ENCODE data around the gene TAS1R2. TPM values are rescaled to one million over a fixed set of nuclear protein-coding genes. Genes with fewer than 3 reads are reported as not detected.

TAS1R2 gene
- total and polyA plus RNA-seq, 2 of the 13 experiments (the other 11 are each of a cell fraction or from before 2014, with no cell fraction given) = not detected

DNA sequence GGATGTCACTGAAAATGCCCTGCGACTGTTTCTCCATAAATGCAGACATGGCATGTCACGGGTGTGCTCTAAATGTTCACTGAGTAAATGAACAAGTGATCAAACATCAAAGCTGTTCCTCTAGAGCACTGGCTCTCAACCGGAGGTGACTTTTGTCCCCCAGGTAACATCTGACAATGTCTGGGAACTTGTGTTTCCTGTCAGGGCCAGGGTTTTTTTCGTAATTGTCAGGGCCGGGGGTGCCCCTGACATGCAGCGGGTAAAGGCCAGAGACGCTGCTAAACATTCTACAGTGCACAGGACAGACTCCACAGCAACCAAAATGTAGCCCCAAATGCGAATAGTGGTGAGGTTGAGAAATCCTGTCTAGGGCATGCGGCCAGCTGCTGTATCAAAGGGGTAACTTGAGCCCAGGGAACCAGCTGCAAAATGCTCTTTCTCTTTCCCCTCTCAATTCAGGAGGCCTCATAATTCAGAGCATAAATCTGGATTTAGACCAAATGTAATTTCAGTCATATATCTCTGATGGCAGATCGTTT lies 40.9 kb upstream of the TAS1R2 start (continued):
- peak; percentile 56; the same call in 1 of the 2 replicates for TF ChIP-seq TCF7L2 (IDR thresholded peaks at IDR 0.05; ENCODE audit: low read depth, low read length)
- no peak for TF ChIP-seq FOSL1 (CRISPR knock-in tag; IDR thresholded peaks at IDR 0.05; ENCODE audit: borderline replicate concordance)
- TF ChIP-seq, protein P1, sequence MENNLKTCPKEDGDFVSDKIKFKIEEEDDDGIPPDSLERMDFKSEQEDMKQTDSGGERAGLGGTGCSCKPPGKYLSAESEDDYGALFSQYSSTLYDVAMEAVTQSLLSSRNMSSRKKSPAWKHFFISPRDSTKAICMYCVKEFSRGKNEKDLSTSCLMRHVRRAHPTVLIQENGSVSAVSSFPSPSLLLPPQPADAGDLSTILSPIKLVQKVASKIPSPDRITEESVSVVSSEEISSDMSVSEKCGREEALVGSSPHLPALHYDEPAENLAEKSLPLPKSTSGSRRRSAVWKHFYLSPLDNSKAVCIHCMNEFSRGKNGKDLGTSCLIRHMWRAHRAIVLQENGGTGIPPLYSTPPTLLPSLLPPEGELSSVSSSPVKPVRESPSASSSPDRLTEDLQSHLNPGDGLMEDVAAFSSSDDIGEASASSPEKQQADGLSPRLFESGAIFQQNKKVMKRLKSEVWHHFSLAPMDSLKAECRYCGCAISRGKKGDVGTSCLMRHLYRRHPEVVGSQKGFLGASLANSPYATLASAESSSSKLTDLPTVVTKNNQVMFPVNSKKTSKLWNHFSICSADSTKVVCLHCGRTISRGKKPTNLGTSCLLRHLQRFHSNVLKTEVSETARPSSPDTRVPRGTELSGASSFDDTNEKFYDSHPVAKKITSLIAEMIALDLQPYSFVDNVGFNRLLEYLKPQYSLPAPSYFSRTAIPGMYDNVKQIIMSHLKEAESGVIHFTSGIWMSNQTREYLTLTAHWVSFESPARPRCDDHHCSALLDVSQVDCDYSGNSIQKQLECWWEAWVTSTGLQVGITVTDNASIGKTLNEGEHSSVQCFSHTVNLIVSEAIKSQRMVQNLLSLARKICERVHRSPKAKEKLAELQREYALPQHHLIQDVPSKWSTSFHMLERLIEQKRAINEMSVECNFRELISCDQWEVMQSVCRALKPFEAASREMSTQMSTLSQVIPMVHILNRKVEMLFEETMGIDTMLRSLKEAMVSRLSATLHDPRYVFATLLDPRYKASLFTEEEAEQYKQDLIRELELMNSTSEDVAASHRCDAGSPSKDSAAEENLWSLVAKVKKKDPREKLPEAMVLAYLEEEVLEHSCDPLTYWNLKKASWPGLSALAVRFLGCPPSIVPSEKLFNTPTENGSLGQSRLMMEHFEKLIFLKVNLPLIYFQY (CRISPR knock-in tag; IDR thresholded peaks at IDR 0.05; ENCODE audit: borderline replicate concordance) = 0 out of 2 replicates have a peak, but pooled peaks have one; percentile 37
- TF ChIP-seq, protein P2, sequence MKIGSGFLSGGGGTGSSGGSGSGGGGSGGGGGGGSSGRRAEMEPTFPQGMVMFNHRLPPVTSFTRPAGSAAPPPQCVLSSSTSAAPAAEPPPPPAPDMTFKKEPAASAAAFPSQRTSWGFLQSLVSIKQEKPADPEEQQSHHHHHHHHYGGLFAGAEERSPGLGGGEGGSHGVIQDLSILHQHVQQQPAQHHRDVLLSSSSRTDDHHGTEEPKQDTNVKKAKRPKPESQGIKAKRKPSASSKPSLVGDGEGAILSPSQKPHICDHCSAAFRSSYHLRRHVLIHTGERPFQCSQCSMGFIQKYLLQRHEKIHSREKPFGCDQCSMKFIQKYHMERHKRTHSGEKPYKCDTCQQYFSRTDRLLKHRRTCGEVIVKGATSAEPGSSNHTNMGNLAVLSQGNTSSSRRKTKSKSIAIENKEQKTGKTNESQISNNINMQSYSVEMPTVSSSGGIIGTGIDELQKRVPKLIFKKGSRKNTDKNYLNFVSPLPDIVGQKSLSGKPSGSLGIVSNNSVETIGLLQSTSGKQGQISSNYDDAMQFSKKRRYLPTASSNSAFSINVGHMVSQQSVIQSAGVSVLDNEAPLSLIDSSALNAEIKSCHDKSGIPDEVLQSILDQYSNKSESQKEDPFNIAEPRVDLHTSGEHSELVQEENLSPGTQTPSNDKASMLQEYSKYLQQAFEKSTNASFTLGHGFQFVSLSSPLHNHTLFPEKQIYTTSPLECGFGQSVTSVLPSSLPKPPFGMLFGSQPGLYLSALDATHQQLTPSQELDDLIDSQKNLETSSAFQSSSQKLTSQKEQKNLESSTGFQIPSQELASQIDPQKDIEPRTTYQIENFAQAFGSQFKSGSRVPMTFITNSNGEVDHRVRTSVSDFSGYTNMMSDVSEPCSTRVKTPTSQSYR (CRISPR knock-in tag; IDR thresholded peaks at IDR 0.05; ENCODE audit: borderline replicate concordance) = peak; percentile 63; the same call in 1 of the 2 replicates
- TF ChIP-seq ZNF670 (CRISPR knock-in tag; IDR thresholded peaks at IDR 0.05; ENCODE audit: borderline replicate concordance) = no peak
- TF ChIP-seq, protein P3, sequence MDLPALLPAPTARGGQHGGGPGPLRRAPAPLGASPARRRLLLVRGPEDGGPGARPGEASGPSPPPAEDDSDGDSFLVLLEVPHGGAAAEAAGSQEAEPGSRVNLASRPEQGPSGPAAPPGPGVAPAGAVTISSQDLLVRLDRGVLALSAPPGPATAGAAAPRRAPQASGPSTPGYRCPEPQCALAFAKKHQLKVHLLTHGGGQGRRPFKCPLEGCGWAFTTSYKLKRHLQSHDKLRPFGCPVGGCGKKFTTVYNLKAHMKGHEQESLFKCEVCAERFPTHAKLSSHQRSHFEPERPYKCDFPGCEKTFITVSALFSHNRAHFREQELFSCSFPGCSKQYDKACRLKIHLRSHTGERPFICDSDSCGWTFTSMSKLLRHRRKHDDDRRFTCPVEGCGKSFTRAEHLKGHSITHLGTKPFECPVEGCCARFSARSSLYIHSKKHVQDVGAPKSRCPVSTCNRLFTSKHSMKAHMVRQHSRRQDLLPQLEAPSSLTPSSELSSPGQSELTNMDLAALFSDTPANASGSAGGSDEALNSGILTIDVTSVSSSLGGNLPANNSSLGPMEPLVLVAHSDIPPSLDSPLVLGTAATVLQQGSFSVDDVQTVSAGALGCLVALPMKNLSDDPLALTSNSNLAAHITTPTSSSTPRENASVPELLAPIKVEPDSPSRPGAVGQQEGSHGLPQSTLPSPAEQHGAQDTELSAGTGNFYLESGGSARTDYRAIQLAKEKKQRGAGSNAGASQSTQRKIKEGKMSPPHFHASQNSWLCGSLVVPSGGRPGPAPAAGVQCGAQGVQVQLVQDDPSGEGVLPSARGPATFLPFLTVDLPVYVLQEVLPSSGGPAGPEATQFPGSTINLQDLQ (CRISPR knock-in tag; IDR thresholded peaks at IDR 0.05) = no peak
- peak; percentile 40; the same call in 1 of the 2 replicates for TF ChIP-seq HOXD1 (CRISPR knock-in tag; IDR thresholded peaks at IDR 0.05)
- TF ChIP-seq PHF8 (CRISPR knock-in tag; IDR thresholded peaks at IDR 0.05) = no peak; the same call in 1 of the 2 replicates
- no peak for TF ChIP-seq SAFB2 (CRISPR knock-in tag; IDR thresholded peaks at IDR 0.05; ENCODE audit: borderline replicate concordance, low read depth)
- TF ChIP-seq, protein P4, sequence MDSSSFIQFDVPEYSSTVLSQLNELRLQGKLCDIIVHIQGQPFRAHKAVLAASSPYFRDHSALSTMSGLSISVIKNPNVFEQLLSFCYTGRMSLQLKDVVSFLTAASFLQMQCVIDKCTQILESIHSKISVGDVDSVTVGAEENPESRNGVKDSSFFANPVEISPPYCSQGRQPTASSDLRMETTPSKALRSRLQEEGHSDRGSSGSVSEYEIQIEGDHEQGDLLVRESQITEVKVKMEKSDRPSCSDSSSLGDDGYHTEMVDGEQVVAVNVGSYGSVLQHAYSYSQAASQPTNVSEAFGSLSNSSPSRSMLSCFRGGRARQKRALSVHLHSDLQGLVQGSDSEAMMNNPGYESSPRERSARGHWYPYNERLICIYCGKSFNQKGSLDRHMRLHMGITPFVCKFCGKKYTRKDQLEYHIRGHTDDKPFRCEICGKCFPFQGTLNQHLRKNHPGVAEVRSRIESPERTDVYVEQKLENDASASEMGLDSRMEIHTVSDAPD (CRISPR knock-in tag; IDR thresholded peaks at IDR 0.05) = 0 out of 2 replicates have a peak, but pooled peaks have one; percentile 23
- peak; percentile 73; the same call in 1 of the 2 replicates for TF ChIP-seq ZNF205 (CRISPR knock-in tag; IDR thresholded peaks at IDR 0.05)
- TF ChIP-seq, protein P5, sequence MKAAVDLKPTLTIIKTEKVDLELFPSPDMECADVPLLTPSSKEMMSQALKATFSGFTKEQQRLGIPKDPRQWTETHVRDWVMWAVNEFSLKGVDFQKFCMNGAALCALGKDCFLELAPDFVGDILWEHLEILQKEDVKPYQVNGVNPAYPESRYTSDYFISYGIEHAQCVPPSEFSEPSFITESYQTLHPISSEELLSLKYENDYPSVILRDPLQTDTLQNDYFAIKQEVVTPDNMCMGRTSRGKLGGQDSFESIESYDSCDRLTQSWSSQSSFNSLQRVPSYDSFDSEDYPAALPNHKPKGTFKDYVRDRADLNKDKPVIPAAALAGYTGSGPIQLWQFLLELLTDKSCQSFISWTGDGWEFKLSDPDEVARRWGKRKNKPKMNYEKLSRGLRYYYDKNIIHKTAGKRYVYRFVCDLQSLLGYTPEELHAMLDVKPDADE (CRISPR knock-in tag; IDR thresholded peaks at IDR 0.05) = no peak
- no peak for TF ChIP-seq ZNF224 (CRISPR knock-in tag; IDR thresholded peaks at IDR 0.05)
- no peak for TF ChIP-seq ZNF136 (CRISPR knock-in tag; IDR thresholded peaks at IDR 0.05; ENCODE audit: low read depth)
- TF ChIP-seq MED1 (CRISPR knock-in tag; IDR thresholded peaks at IDR 0.05) = peak; percentile 97
- TF ChIP-seq TEAD3 (CRISPR knock-in tag; optimal IDR thresholded peaks at IDR 0.05; ENCODE audit: borderline replicate concordance) = peak; percentile 88

Measured in HepG2 (cell line).